ENCODE measurements around the gene ODF2. TPM values are rescaled to one million over a fixed set of nuclear protein-coding genes. Genes with fewer than 3 reads are reported as not detected.

Gene ODF2
- total RNA-seq, 1 experiment from 2014 or later = 31.2 TPM

DNA sequence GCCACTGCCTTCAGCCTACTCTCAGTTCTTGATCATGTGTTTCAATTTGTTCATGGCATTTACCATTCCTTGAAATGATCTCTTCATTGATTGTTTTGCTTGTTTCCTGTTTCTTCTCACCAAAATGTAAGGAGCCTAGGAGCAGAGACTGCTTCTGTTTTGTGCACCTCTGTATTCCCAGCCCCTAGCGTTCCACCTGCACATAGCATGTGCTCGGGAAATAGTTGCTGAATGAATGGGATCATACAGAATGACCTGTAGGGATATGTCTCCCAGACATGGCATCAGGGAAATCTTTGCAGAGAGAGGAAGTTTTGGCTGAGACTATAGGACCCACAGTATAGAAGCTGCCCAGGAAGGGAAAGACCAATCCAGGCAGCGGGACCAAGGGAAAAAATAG is 41.3 kb upstream of the ODF2 start:
- Histone ChIP-seq H3K9me2 (replicated peaks; ENCODE audit: low read length) (no peaks in the 10 kb centered on the region), H3K27ac (ENCODE audit: low read length) (no peak overlapping the region), H4K20me1 (ENCODE audit: low read length) (no peaks in the 10 kb centered on the region), H3K36me3 (ENCODE audit: low read depth, low read length) (no peaks in the 10 kb centered on the region), H3K4me1 (ENCODE audit: insufficient read depth, low read length) (peaks cover 6% of the 10 kb centered on the region; the same call in 1 of the 2 replicates), H3K9ac (ENCODE audit: low read length) (no peak overlapping the region), H3K9me3 (ENCODE audit: low read length) (no peaks in the 10 kb centered on the region), H3K4me3 (ENCODE audit: low read length) (no peak overlapping the region), H3K4me2 (ENCODE audit: low read length) (no peak overlapping the region), H3K79me2 (ENCODE audit: low read length) (no peaks in the 10 kb centered on the region), H2AFZ (ENCODE audit: low read length) (no peak overlapping the region), H3K27me3 (ENCODE audit: low read length) (no peaks in the 10 kb centered on the region), H3F3A (ENCODE audit: low read length, unreplicated experiment) (no peaks in the 10 kb centered on the region)
- ChIA-PET CTCF (interaction anchor here (0.6 kb wide), 1 partner anchor 228 kb away, joined by 3 read pairs; no protein-coding TSS in a partner anchor), POLR2A (ENCODE audit: unreplicated experiment) (no interaction called here)
- BruUV-seq (replicated peaks) = no TSS peak
- ATAC-seq (peak; percentile 57; the same call in 1 of the 2 replicates), DNase-seq (peak; percentile 51)
- intact Hi-C loops (cut with micrococcal nuclease) = loop anchor here (5.0 kb wide), 1 partner anchor 52 kb away; no protein-coding TSS in a partner anchor
- TF ChIP-seq, protein P1, sequence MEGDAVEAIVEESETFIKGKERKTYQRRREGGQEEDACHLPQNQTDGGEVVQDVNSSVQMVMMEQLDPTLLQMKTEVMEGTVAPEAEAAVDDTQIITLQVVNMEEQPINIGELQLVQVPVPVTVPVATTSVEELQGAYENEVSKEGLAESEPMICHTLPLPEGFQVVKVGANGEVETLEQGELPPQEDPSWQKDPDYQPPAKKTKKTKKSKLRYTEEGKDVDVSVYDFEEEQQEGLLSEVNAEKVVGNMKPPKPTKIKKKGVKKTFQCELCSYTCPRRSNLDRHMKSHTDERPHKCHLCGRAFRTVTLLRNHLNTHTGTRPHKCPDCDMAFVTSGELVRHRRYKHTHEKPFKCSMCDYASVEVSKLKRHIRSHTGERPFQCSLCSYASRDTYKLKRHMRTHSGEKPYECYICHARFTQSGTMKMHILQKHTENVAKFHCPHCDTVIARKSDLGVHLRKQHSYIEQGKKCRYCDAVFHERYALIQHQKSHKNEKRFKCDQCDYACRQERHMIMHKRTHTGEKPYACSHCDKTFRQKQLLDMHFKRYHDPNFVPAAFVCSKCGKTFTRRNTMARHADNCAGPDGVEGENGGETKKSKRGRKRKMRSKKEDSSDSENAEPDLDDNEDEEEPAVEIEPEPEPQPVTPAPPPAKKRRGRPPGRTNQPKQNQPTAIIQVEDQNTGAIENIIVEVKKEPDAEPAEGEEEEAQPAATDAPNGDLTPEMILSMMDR (conservative IDR thresholded peaks at IDR 0.05; ENCODE audit: low read depth, low read length) = peak; percentile 49; the same call in 1 of the 2 replicates
- TF ChIP-seq EZH2phosphoT487 (IDR thresholded peaks at IDR 0.05; ENCODE audit: borderline replicate concordance, low read length) (no peak), EZH2 (IDR thresholded peaks at IDR 0.05; ENCODE audit: low read length, unreplicated experiment) (no peak)

DNA sequence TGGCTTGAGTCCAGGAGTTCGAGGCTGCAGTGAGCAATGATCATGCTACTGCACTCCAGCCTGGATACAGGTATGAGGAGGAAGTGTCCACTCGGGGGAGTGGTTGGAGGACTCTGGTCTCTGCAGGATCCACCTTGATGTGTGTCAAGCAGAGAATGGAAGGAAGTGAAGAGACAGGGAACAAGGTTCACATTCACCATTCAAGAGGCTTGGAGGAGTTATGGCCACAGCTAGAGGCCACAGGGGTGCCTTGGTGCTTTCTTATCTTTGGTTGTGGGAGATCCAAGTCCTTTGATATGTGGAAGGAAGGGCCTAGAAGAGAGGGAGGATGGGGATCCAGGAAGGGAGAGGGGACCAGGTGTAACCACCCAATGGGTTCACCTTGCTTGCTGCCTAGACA is 40.5 kb upstream of the ODF2 start:
- Histone ChIP-seq H3F3A (ENCODE audit: low read length, unreplicated experiment) (no peaks in the 10 kb centered on the region), H3K36me3 (ENCODE audit: low read depth, low read length) (no peaks in the 10 kb centered on the region; the same call in 1 of the 2 replicates), H3K4me3 (ENCODE audit: low read length) (no peak overlapping the region), H4K20me1 (ENCODE audit: low read length) (no peaks in the 10 kb centered on the region), H3K27me3 (ENCODE audit: low read length) (no peaks in the 10 kb centered on the region), H3K9ac (ENCODE audit: low read length) (no peak overlapping the region), H3K79me2 (ENCODE audit: low read length) (no peaks in the 10 kb centered on the region), H3K9me2 (replicated peaks; ENCODE audit: low read length) (no peaks in the 10 kb centered on the region), H3K9me3 (ENCODE audit: low read length) (no peaks in the 10 kb centered on the region), H3K4me2 (ENCODE audit: low read length) (no peak overlapping the region), H3K4me1 (ENCODE audit: insufficient read depth, low read length) (peaks cover 6% of the 10 kb centered on the region; the same call in 1 of the 2 replicates), H3K27ac (ENCODE audit: low read length) (no peak overlapping the region), H2AFZ (ENCODE audit: low read length) (no peak overlapping the region)
- intact Hi-C loops (cut with micrococcal nuclease) = no loop called here
- no TSS peak for BruUV-seq (replicated peaks)
- CTCF ChIA-PET = no interaction called here
- TF ChIP-seq EZH2phosphoT487 (IDR thresholded peaks at IDR 0.05; ENCODE audit: borderline replicate concordance, low read length) (no peak), EZH2 (IDR thresholded peaks at IDR 0.05; ENCODE audit: low read length, unreplicated experiment) (no peak)
- TF ChIP-seq, protein P1 (conservative IDR thresholded peaks at IDR 0.05; ENCODE audit: low read depth, low read length) = no peak
- POLR2A ChIA-PET (ENCODE audit: unreplicated experiment) = no interaction called here
- no peak for DNase-seq
- ATAC-seq = no peak

DNA sequence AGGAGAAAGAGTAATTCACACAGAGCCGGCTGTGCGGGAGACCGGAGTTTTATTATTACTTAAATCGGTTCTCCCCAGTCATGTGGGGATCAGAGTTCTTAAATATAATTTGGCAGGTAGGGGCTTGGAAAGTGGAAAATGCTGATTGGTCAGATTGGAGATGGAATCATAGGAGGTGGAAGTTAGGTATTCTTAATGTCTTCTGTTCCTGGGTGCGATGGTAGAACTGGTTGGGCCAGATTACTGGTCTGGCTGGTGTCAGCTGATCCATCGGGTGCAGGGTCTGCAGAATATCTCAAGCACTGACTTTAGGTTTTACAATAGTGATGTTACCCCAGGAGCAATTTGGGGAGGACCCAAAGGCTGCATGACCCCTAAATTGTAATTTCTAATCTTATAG is 39.8 kb upstream of the ODF2 start:
- ChIA-PET CTCF (interaction anchor here (0.7 kb wide), 1 partner anchor 436 kb away, joined by 4 read pairs; no protein-coding TSS in a partner anchor), POLR2A (ENCODE audit: unreplicated experiment) (no interaction called here)
- Histone ChIP-seq H3K79me2 (ENCODE audit: low read length) (no peaks in the 10 kb centered on the region), H4K20me1 (ENCODE audit: low read length) (no peaks in the 10 kb centered on the region), H3K4me1 (ENCODE audit: insufficient read depth, low read length) (peaks cover 7% of the 10 kb centered on the region; the same call in 1 of the 2 replicates), H3K4me3 (ENCODE audit: low read length) (no peak overlapping the region), H3K27ac (ENCODE audit: low read length) (no peak overlapping the region), H3F3A (ENCODE audit: low read length, unreplicated experiment) (no peaks in the 10 kb centered on the region), H2AFZ (ENCODE audit: low read length) (no peak overlapping the region), H3K4me2 (ENCODE audit: low read length) (no peak overlapping the region), H3K9me3 (ENCODE audit: low read length) (no peaks in the 10 kb centered on the region), H3K9me2 (replicated peaks; ENCODE audit: low read length) (no peaks in the 10 kb centered on the region), H3K27me3 (ENCODE audit: low read length) (no peaks in the 10 kb centered on the region), H3K9ac (ENCODE audit: low read length) (no peak overlapping the region), H3K36me3 (ENCODE audit: low read depth, low read length) (no peaks in the 10 kb centered on the region; the same call in 1 of the 2 replicates)
- DNase-seq (peak; percentile 51), ATAC-seq (no peak)
- intact Hi-C loops (cut with micrococcal nuclease) = no loop called here
- TF ChIP-seq EZH2 (IDR thresholded peaks at IDR 0.05; ENCODE audit: low read length, unreplicated experiment) (no peak), EZH2phosphoT487 (IDR thresholded peaks at IDR 0.05; ENCODE audit: borderline replicate concordance, low read length) (no peak)
- TF ChIP-seq, protein P1 (conservative IDR thresholded peaks at IDR 0.05; ENCODE audit: low read depth, low read length) = no peak
- no TSS peak for BruUV-seq (replicated peaks)

All from PC-3 (cell line).